Measurements from ENCODE around the gene DPP4.
"Not testable (repeated sequence)": the region's sequence is repeated elsewhere in the genome, so short reads cannot be mapped to it uniquely, and the experiment has no call there.

DPP4 gene

GRCh38 chr2:162057426-162057825 is 16.6 kb downstream of the DPP4 start:
- no peak for DNase-seq (ENCODE audit: low spot score)

- DNase-seq (ENCODE audit: low spot score), result no peak
Measured at GRCh38 chr2:162056796-162057399, 17.1 kb downstream of the DPP4 start.

- DNase-seq (ENCODE audit: low spot score), result no peak
Measured at GRCh38 chr2:162053808-162054155, 20.2 kb downstream of the DPP4 start.

GRCh38 chr2:162053066-162053807 is 20.8 kb downstream of the DPP4 start:
- no peak for DNase-seq (ENCODE audit: low spot score)

- no peak for DNase-seq (ENCODE audit: low spot score)
Measured at GRCh38 chr2:162050513-162050961, 23.5 kb downstream of the DPP4 start.

- not testable (repeated sequence) for DNase-seq (ENCODE audit: low spot score)
Measured at GRCh38 chr2:162049089-162049488, 24.9 kb downstream of the DPP4 start.

- DNase-seq (ENCODE audit: low spot score), result no peak
Measured at GRCh38 chr2:162044586-162044985, 29.4 kb downstream of the DPP4 start.

- DNase-seq (ENCODE audit: low spot score), result no peak
Measured at GRCh38 chr2:162043132-162043531, 30.9 kb downstream of the DPP4 start.

- no peak for DNase-seq (ENCODE audit: low spot score)
Measured at GRCh38 chr2:162041485-162041884, 32.5 kb downstream of the DPP4 start.

- DNase-seq (ENCODE audit: low spot score), result no peak
Measured at GRCh38 chr2:162038725-162039124, 35.3 kb downstream of the DPP4 start.

GRCh38 chr2:162037886-162038285 is 36.1 kb downstream of the DPP4 start:
- no peak for DNase-seq (ENCODE audit: low spot score)

- no peak for DNase-seq (ENCODE audit: low spot score)
Measured at GRCh38 chr2:162037028-162037795, 36.8 kb downstream of the DPP4 start.

- no peak for DNase-seq (ENCODE audit: low spot score)
Measured at GRCh38 chr2:162035981-162036380, 38.0 kb downstream of the DPP4 start.

GRCh38 chr2:162030363-162031190 is 43.4 kb downstream of the DPP4 start:
- DNase-seq (ENCODE audit: low spot score), result no peak

- DNase-seq (ENCODE audit: low spot score), result peak; percentile 19
Measured at GRCh38 chr2:162029287-162029901, 44.6 kb downstream of the DPP4 start.

- no peak for DNase-seq (ENCODE audit: low spot score)
Measured at GRCh38 chr2:162028511-162028910, 45.5 kb downstream of the DPP4 start.

GRCh38 chr2:162025121-162025911 is 48.7 kb downstream of the DPP4 start:
- peak; percentile 14 for DNase-seq (ENCODE audit: low spot score)

GRCh38 chr2:162022290-162022945 is 51.6 kb downstream of the DPP4 start:
- DNase-seq (ENCODE audit: low spot score), result peak; percentile 31

- DNase-seq (ENCODE audit: low spot score), result no peak
Measured at GRCh38 chr2:162021516-162022058, 52.4 kb downstream of the DPP4 start.

- no peak for DNase-seq (ENCODE audit: low spot score)
Measured at GRCh38 chr2:162018530-162018929, 55.5 kb downstream of the DPP4 start.

All from hepatic stellate cell (primary cell).